ENCODE results near the gene BTN3A1.

GRCh38 chr6:26426691-26427450 lies 24.8 kb downstream of the BTN3A1 start:
- TF ChIP-seq POLR2AphosphoS5 (IDR thresholded peaks at IDR 0.05): no peak
- no peak for TF ChIP-seq CTCF (IDR thresholded peaks at IDR 0.05)
- no peak for TF ChIP-seq POLR2A (IDR thresholded peaks at IDR 0.05)

Data from stomach (tissue), 4 donors.